Bronchial epithelial cell (primary cell): ENCODE measurements around the gene U2AF1L4. TPM values are rescaled to one million over a fixed set of nuclear protein-coding genes. Genes with fewer than 3 reads are reported as not detected.

Experiments used
- DNase-seq: peaks from one replicate; pipeline ENCODE4 v3.0.0-alpha.2; 2010; ENCODE audit warnings: low read depth
- FAIRE-seq: peaks from 2 replicates; lab custom pipeline; 2011; peaks lifted over from hg19 to GRCh38; lab: Jason Lieb, UNC
- H3K27me3 ChIP-seq: 2 replicates; pipeline ENCODE4 v1.5.1; 2011; ENCODE audit warnings: low read length; ENCODE audit not compliant: control insufficient read depth, insufficient read depth
- H3K36me3 ChIP-seq: 2 replicates; pipeline ENCODE4 v1.5.1; 2011; ENCODE audit warnings: low read length; ENCODE audit not compliant: control insufficient read depth, insufficient read depth
- H3K4me3 ChIP-seq: 2 replicates; pipeline ENCODE4 v1.5.1; 2011; ENCODE audit warnings: mild to moderate bottlenecking, low read depth, low read length, control low read depth
- total RNA-seq: library from RNA; depleted of rRNA; stranded (reverse); fragments of >200 nt; gene quantifications from 2 replicates; pipeline ENCODE4 v1.2.1, GENCODE V29; 2014
- TF ChIP-seq, protein P1 (sequence below): IDR thresholded peaks from 2 replicates; pipeline ENCODE4 v1.5.1; 2011; ENCODE audit warnings: mild to moderate bottlenecking, moderate library complexity, low read length, control low read depth, inconsistent platforms; ENCODE audit not compliant: insufficient read depth, severe bottlenecking

U2AF1L4 gene
- total RNA-seq, 1 donor from 2014 or later: 14.7 TPM

DNA sequence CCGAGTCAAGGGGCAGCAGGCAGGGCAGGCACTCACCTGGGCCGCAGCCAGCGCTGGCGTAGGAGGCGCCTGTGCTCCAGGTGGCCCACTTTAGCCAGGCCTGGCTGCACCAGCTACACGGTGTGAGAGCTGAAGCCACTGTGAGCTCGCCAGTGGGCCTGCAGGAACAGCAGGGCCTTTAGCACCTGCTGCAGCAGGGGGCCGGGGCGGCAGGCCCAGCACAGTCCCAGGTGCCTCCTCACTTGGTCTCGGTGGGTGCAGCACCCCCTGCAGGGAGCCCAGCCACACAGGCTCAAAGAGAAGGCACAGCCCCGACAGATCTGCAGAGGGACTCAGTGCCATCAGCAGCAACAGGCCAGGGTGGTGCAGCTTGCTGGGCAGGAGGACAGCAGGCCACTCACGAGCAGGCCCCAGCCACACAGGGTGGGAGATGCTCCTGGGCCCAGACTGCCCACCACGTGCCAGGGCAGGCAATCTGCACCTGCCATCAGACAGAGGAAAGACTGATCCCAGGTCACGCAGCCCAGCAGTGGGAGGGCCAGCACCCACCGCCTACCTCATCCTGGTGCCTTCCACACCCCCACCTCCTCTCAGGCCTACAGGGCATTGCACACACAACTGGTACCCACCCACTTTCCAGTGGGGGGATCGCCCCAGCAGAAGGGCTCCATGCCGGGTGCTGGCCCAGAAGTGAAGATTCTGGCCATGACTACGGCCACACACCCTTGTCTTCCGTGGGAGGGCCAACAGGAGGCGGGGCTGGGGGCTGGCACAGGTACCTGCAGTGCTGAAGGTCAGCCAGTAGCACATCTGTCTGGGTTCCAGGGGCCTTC lies 46.0 kb upstream of the U2AF1L4 start:
- TF ChIP-seq, protein P1, sequence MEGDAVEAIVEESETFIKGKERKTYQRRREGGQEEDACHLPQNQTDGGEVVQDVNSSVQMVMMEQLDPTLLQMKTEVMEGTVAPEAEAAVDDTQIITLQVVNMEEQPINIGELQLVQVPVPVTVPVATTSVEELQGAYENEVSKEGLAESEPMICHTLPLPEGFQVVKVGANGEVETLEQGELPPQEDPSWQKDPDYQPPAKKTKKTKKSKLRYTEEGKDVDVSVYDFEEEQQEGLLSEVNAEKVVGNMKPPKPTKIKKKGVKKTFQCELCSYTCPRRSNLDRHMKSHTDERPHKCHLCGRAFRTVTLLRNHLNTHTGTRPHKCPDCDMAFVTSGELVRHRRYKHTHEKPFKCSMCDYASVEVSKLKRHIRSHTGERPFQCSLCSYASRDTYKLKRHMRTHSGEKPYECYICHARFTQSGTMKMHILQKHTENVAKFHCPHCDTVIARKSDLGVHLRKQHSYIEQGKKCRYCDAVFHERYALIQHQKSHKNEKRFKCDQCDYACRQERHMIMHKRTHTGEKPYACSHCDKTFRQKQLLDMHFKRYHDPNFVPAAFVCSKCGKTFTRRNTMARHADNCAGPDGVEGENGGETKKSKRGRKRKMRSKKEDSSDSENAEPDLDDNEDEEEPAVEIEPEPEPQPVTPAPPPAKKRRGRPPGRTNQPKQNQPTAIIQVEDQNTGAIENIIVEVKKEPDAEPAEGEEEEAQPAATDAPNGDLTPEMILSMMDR: no peak
- Histone ChIP-seq H3K4me3 (no peak overlapping the region), H3K36me3 (no peaks in the 10 kb centered on the region), H3K27me3 (peaks cover 3% of the 10 kb centered on the region)
- FAIRE-seq (no peak), DNase-seq (no peak)

DNA sequence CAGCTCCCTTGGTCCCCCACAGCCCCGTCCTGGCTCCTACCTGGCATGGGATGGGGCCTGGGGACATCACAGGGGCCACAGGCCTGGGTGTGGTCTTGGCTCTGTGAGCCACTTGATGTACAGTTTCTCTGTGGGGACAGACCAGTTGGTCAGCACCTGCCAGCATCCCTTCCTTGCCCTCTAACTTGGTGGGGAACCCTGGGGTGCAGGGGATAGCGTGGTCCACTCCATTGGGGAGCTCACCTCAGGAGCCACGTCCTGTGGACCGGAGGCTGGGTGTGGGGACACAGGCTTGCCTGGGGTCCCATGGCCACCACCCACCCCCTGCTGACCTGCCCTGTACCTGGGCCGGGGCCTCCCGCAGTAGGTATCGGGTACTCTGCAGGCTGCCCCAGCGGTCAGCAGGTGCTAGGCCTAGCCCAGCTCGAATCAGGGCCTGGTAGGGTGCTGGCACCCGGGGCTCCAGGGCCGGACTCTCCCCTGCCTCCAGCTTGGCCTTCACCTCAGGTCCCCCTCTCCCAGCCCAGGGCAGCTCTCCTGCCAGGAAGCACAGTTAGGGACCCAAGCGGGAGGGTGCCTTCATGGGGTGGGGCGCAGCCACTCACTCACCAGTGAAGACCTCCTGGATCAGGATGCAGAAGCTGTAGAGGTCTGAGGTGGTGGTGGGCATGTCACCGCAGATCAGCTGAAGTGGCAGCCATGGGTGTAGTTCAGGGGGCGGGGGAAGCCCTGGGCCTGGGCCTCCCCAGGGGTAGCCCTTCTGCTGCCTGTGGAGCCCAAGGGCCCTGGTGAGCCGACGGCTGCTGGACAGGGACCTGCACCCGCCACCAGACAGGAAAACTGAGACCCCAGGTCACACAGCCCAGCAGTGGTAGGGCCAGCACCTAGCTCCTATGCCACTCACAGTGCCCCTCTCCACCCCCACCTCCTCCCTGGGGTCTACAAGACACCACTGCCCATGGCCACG lies 45.0 kb upstream of the U2AF1L4 start:
- DNase-seq (no peak), FAIRE-seq (no peak)
- no peak overlapping the region for H3K4me3 ChIP-seq
- H3K27me3 ChIP-seq: no peaks in the 10 kb centered on the region
- TF ChIP-seq, protein P1: no peak
- H3K36me3 ChIP-seq: no peaks in the 10 kb centered on the region

DNA sequence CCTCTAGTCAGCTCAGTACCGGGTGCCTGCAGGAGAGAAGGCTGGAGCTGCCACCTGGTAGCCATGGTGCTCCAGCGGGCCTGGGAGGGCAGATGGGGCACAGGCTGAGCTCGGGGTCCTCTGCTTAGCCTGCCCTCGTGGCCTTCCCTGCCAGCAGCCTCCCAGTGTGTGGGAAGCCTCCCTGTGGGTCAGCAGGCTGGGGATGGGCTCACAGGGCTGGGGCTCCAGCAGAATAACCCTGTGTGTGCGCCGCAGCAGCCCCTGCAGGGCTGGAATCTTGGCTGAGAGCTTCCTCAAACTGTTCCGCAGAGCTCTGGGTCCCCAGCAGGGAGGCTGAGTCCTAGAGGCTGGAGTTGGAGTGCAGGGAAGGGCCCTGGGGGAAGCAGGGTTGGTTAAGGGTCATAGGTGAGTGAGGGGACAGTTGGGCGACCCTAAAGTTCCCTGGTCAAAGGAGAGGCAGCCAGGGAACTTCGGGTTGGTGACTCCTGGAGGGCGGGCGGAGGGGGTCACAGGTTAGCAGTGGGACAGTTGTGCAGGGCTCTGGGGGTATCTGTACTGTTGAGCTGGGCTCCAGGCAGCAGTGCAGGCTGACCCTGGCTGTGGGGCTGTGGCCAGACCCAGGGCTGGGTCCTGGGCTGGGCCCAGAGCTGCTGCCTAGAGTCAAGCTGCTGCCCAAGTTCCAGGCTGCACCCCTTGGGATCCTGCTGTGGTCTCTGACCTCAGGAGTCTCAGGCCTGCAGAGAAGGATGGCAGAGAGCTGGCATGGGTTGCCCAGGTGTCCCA lies 44.2 kb upstream of the U2AF1L4 start:
- Histone ChIP-seq H3K27me3 (no peaks in the 10 kb centered on the region), H3K4me3 (no peak overlapping the region), H3K36me3 (no peaks in the 10 kb centered on the region)
- TF ChIP-seq, protein P1: no peak
- no peak for DNase-seq
- no peak for FAIRE-seq

DNA sequence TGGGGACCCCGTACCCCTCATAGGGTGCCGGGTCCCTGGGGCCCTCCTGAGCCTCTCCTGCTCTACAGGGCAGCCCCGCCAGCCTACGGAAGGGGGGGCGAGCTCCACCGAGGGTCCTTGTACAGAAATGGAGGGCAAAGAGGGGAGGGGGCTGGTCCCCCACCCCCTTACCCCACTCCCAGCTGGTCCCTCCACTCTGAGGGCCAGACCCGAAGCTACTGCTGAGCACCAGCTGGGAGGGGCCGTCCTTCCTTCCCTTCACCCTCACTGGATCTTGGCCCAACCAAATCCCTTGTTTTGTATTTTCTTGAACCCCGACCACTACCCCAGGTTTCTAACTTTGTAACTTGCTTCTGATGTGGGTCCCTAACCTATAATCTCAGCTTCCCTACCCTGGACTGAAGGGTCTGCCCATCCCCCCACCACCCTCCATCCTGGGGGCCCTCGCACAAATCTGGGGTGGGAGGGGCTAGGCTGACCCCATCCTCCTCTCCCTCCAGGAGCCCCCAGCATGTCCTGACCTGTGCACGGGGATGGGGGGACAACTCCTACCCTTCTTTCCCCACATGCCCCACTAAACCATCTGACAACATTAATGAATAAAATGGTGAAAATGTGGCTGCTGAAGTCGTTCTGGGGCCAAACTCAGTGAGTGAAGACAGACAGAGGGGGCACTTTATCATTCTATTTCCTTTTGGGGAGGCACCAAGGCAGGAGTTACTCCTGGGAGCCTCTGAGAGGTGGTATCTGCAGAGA lies 43.2 kb upstream of the U2AF1L4 start:
- no peaks in the 10 kb centered on the region for H3K27me3 ChIP-seq
- no peaks in the 10 kb centered on the region for H3K36me3 ChIP-seq
- TF ChIP-seq, protein P1: no peak
- no peak for FAIRE-seq
- DNase-seq: no peak
- no peak overlapping the region for H3K4me3 ChIP-seq
